ENCODE results near the gene CHST8.

CHST8 gene

DNA sequence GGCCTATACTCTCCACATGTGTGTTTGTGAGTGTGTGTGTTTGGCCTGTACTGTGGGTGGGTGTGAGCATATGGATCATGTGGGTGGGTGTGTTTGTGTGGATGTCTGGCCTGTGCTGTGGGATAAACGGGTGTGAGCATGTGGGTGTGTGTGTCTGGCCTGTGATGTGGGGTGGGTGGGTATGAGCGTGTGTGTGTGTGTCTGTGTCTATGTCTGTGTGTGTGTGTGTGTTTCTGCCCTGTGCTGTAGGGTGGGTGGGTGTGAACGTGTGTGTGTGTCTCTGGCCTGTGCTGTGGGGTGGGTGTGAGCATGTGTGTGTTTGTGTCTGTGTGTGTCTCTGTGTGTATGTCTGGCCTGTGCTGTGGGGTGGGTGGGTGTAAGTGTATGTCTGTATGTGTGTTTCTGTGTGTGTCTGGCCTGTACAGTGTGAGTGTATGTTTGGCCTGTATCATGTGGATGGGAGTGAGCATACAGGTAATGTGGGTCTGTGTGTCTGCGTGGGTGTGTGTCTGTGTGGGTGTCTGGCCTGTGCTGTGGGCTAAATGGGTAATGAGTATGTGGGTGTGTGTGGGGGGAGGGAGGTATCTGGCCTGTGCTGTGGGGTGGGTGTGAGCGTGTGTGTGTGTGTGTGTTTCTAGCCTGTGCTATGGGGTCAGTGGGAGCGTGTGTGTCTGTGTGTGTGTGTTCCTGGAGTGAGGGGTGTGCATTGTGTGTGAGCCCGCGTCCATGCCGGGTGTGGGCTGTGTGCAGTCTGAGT lies 154.2 kb downstream of the CHST8 start:
- TF ChIP-seq, protein P1, sequence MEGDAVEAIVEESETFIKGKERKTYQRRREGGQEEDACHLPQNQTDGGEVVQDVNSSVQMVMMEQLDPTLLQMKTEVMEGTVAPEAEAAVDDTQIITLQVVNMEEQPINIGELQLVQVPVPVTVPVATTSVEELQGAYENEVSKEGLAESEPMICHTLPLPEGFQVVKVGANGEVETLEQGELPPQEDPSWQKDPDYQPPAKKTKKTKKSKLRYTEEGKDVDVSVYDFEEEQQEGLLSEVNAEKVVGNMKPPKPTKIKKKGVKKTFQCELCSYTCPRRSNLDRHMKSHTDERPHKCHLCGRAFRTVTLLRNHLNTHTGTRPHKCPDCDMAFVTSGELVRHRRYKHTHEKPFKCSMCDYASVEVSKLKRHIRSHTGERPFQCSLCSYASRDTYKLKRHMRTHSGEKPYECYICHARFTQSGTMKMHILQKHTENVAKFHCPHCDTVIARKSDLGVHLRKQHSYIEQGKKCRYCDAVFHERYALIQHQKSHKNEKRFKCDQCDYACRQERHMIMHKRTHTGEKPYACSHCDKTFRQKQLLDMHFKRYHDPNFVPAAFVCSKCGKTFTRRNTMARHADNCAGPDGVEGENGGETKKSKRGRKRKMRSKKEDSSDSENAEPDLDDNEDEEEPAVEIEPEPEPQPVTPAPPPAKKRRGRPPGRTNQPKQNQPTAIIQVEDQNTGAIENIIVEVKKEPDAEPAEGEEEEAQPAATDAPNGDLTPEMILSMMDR (conservative IDR thresholded peaks at IDR 0.05; ENCODE audit: low read depth): no peak
- DNase-seq (ENCODE audit: low spot score): no peak
- CTCF ChIA-PET: interaction anchor here (1.0 to 3.5 kb wide), 4 partner anchors 222 to 370 kb away, joined by 4 to 49 read pairs (median 13); no protein-coding TSS in a partner anchor
- no peak overlapping the region for H3K27ac ChIP-seq
- POLR2A ChIA-PET (ENCODE audit: low non-redundant PET): no interaction called here

DNA sequence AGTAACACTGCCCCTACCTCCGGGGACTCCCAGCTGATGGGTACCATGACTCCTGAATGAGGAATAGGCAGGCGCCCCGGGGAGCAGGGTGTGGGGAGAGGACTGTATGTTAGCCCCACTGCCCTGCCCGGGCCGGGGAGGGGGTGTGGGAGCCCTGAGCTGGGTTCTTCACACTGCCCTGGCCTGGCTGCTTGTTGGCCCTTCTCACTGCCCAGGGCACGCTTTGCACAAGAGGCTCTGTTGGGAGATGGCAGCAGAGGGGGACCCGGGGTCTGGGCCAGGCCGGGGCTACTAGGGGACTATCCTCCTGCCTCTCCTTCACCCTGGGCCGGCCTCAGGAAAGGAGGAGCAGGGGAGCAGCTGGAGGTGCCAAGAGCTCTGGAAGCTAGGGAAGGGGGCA lies 155.6 kb downstream of the CHST8 start:
- TF ChIP-seq, protein P1 (conservative IDR thresholded peaks at IDR 0.05; ENCODE audit: low read depth): no peak
- POLR2A ChIA-PET (ENCODE audit: low non-redundant PET): no interaction called here
- CTCF ChIA-PET: interaction anchor here (0.5 to 3.5 kb wide), 38 partner anchors 8 to 398 kb away, joined by 3 to 89 read pairs (median 6); partner anchors contain the start of gene KCTD15
- H3K27ac ChIP-seq: no peak overlapping the region
- no peak for DNase-seq (ENCODE audit: low spot score)

DNA sequence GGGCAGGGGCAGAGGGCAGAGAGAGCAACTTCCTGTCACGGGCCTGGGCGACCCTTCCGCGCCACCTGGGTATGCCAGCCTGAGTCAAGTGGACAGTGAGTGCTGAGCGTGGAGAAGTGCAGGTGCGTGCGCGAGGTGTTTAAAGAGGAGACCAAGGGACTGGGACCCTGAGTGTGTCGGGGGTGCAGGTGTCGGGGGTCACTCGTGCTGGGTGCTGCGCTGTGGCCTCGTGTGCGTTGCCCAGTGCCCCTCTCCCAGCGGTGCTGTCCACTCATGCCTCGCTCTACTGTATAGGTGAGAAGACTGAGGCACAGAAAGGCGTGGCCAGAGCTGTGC lies 156.0 kb downstream of the CHST8 start:
- ChIA-PET CTCF (interaction anchor here (0.6 to 3.5 kb wide), 42 partner anchors 9 to 588 kb away, joined by 3 to 89 read pairs (median 6); partner anchors contain the start of gene KCTD15), POLR2A (ENCODE audit: low non-redundant PET) (no interaction called here)
- TF ChIP-seq, protein P1 (conservative IDR thresholded peaks at IDR 0.05; ENCODE audit: low read depth): no peak

DNA sequence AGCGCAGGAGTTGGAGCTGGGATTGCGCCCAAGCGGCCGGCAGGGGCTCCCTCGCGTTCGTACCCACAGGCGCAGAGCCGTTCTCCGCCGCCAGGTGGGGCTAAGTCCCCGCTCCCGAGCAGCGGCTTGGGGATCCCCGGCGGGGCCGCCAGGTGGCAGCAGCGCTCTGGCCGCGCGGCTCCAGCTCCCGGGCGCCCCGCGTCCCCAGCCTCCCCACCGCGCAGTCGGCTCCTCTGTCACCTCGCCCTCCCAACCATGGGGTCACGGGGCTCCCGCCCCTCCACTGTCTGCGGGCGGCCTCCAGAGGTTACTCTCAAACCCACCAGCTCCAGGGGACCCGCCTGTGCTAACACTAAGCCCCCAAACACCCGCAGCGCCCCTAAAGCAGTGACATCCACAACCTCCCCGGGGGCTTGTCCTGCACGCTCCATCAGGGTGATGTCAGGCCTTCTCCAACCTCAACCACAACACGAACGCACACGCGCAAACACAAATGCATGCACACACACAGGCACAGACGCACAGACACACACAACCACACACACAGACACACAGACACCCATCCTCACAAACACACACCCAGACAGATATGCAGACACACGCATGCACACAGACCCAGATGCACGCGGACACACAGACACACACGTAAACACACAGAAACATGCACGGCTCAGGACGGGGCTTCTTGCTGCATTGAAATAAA lies 156.5 kb downstream of the CHST8 start:
- CTCF ChIA-PET: interaction anchor here (0.6 to 3.5 kb wide), 56 partner anchors 9 to 1071 kb away, joined by 3 to 89 read pairs (median 4); partner anchors contain the start of gene KCTD15
- POLR2A ChIA-PET (ENCODE audit: low non-redundant PET): no interaction called here
- H3K27ac ChIP-seq: no peak overlapping the region
- TF ChIP-seq, protein P1 (conservative IDR thresholded peaks at IDR 0.05; ENCODE audit: low read depth): peak; percentile 100
- peak; percentile 87 for DNase-seq (ENCODE audit: low spot score)

More for the DNA sequence above, 156.0 kb downstream of the CHST8 start:
- no peak overlapping the region for H3K27ac ChIP-seq
- DNase-seq (ENCODE audit: low spot score): no peak

DNA sequence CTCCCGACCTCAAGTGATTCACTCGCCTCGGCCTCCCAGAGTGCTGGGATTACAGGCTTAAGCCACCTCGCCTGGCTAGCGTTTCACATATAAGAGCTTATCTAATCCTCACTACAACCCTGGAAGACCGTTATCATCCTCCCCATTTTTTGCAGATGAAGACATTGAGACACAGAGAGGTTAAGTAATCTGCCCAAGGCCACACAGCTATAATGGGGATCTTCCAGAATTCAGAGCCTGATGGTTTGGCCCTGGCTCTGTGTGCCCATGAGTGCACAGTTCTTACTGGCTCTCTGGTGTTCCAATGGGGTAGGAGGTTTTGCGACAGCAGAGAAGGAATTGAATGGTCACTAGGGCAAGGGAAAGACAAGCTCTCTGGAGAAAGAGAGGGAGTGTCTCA lies 158.1 kb downstream of the CHST8 start:
- ChIA-PET CTCF (interaction anchor here (0.6 to 3.5 kb wide), 5 partner anchors 9 to 366 kb away, joined by 3 to 27 read pairs (median 7); no protein-coding TSS in a partner anchor), POLR2A (ENCODE audit: low non-redundant PET) (no interaction called here)
- TF ChIP-seq, protein P1 (conservative IDR thresholded peaks at IDR 0.05; ENCODE audit: low read depth): no peak
- no peak overlapping the region for H3K27ac ChIP-seq
- no peak for DNase-seq (ENCODE audit: low spot score)

DNA sequence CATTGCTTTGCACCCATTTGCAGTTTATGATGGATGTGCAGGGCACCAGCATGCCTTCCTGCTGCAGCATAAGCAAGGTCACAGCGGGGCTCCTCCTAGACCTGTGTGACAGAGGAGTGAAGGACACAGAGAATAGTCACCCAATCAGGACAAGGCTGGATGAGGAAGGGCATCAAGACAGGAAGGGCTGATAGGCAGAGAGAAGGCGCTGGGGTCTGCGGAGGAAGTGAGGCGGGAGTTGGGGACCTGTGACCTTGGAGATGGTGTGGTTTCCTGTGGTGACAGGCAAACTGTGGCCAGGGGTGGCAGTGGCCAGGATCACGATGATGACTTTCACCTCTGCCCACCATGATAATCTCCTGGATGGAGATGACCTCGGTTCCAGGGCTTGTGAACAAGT lies 158.5 kb downstream of the CHST8 start:
- TF ChIP-seq, protein P1 (conservative IDR thresholded peaks at IDR 0.05; ENCODE audit: low read depth): no peak
- no peak for DNase-seq (ENCODE audit: low spot score)
- ChIA-PET CTCF (interaction anchor here (0.6 to 0.7 kb wide), 3 partner anchors 9 to 316 kb away, joined by 3 to 7 read pairs (median 3); no protein-coding TSS in a partner anchor), POLR2A (ENCODE audit: low non-redundant PET) (no interaction called here)
- H3K27ac ChIP-seq: no peak overlapping the region

Data from RWPE1 (cell line).